Measurements from ENCODE around the gene RTKN. TPM values are rescaled to one million over a fixed set of nuclear protein-coding genes. Genes with fewer than 3 reads are reported as not detected.
A peak's percentile ranks its signal among the peaks of the same experiment; 100 is the strongest.
"Not testable (repeated sequence)": the region's sequence is repeated elsewhere in the genome, so short reads cannot be mapped to it uniquely, and the experiment has no call there.

RTKN gene
- total RNA-seq, 1 donor: 15.7 TPM

- H3K4me3 ChIP-seq (ENCODE audit: low read depth, low read length): peak overlapping the region; percentile 89
- no peak for DNase-seq (ENCODE audit: low read depth)
- no peak for TF ChIP-seq CTCF (IDR thresholded peaks at IDR 0.05; ENCODE audit: insufficient read depth, low read length)
Observed at GRCh38 chr2:74471332-74472065, 29.8 kb upstream of the RTKN start.

- H3K4me3 ChIP-seq (ENCODE audit: low read depth, low read length): not testable (repeated sequence)
Observed at GRCh38 chr2:74470742-74471141, 29.0 kb upstream of the RTKN start.

GRCh38 chr2:74464406-74464805 lies 22.7 kb upstream of the RTKN start:
- no peak for DNase-seq (ENCODE audit: low read depth)
- no peak for TF ChIP-seq CTCF (IDR thresholded peaks at IDR 0.05; ENCODE audit: insufficient read depth, low read length)

More at GRCh38 chr2:74470742-74471141, 29.0 kb upstream of the RTKN start:
- DNase-seq (ENCODE audit: low read depth): not testable (repeated sequence)

GRCh38 chr2:74462786-74463105 lies 21.0 kb upstream of the RTKN start:
- TF ChIP-seq CTCF (IDR thresholded peaks at IDR 0.05; ENCODE audit: insufficient read depth, low read length): no peak
- DNase-seq (ENCODE audit: low read depth): no peak
- H3K4me3 ChIP-seq (ENCODE audit: low read depth, low read length): no peak overlapping the region

More at GRCh38 chr2:74464406-74464805, 22.7 kb upstream of the RTKN start:
- H3K4me3 ChIP-seq (ENCODE audit: low read depth, low read length): peak overlapping the region; percentile 83

GRCh38 chr2:74462054-74462785 lies 20.5 kb upstream of the RTKN start:
- no peak for TF ChIP-seq CTCF (IDR thresholded peaks at IDR 0.05; ENCODE audit: insufficient read depth, low read length)
- H3K4me3 ChIP-seq (ENCODE audit: low read depth, low read length): no peak overlapping the region
- no peak for DNase-seq (ENCODE audit: low read depth)

GRCh38 chr2:74461187-74462053 lies 19.7 kb upstream of the RTKN start:
- DNase-seq (ENCODE audit: low read depth): no peak
- no peak overlapping the region for H3K4me3 ChIP-seq (ENCODE audit: low read depth, low read length)
- no peak for TF ChIP-seq CTCF (IDR thresholded peaks at IDR 0.05; ENCODE audit: insufficient read depth, low read length)

- H3K4me3 ChIP-seq (ENCODE audit: low read depth, low read length); DNase-seq (ENCODE audit: low read depth): not testable (repeated sequence)
Observed at GRCh38 chr2:74460187-74460586, 18.4 kb upstream of the RTKN start.

GRCh38 chr2:74459503-74460118 lies 17.9 kb upstream of the RTKN start:
- H3K4me3 ChIP-seq (ENCODE audit: low read depth, low read length): peak overlapping the region; percentile 72
- DNase-seq (ENCODE audit: low read depth): not testable (repeated sequence)

All from fibroblast of the aortic adventitia (primary cell).